HEK293 (cell line): ENCODE results near the gene CDHR5.

Experiments
- CTCF ChIA-PET: fragments of 350-600 bp; formaldehyde crosslinking; extraction: SDS; loops from one replicate; lab custom pipeline; 2021; ENCODE audit warnings: antibody characterized with exemption; lab: Yijun Ruan, JAX
- POLR2A ChIA-PET: fragments of 300-600 bp; formaldehyde crosslinking; extraction: SDS; loops from one replicate; lab custom pipeline; 2020; ENCODE audit warnings: antibody characterized with exemption, inconsistent platforms; lab: Yijun Ruan, JAX
- H3K27ac ChIP-seq: fragments of 200-500 bp; sonication (Bioruptor generic); 2 replicates; pipeline ENCODE4 v1.5.1; 2014; ENCODE audit warnings: low read depth, low read length, control low read depth, inconsistent platforms; ENCODE audit errors: extremely low read depth
- H3K36me3 ChIP-seq, 2 experiments: fragments of 200-500 bp in 1 of 2; sonication (Bioruptor generic) in 1 of 2; 1 replicate in 1 of 2; 2 replicates in 1 of 2; pipeline ENCODE4 v1.5.1; 2014 to 2017; ENCODE audit warnings: inconsistent platforms in 2 of 2, low read length in 2 of 2; ENCODE audit not compliant: control insufficient read depth in 2 of 2, insufficient read depth in 1 of 2
- H3K4me1 ChIP-seq: fragments of 200-500 bp; sonication (Bioruptor generic); 2 replicates; pipeline ENCODE4 v1.5.1; 2014; ENCODE audit warnings: mild to moderate bottlenecking, low read length, inconsistent platforms; ENCODE audit not compliant: control insufficient read depth, insufficient read depth
- H3K4me3 ChIP-seq: 2 replicates; pipeline ENCODE4 v1.5.1; 2011; ENCODE audit warnings: low read depth, mild to moderate bottlenecking, control low read depth, low read length, moderate library complexity
- H3K9me3 ChIP-seq: fragments of 200-500 bp; sonication (Bioruptor generic); 2 replicates; pipeline ENCODE4 v1.5.1; 2014; ENCODE audit warnings: low read depth, low read length, inconsistent platforms; ENCODE audit not compliant: control insufficient read depth, insufficient read depth
- EGR2 ChIP-seq: fragments of 450-650 bp; formaldehyde crosslinking; IDR thresholded peaks from 2 replicates; pipeline ENCODE4 v1.5.1; 2016; ENCODE audit warnings: low read depth, missing biosample characterization, missing genetic modification characterization
- PRDM1 ChIP-seq: fragments of 450-650 bp; formaldehyde crosslinking; IDR thresholded peaks from 2 replicates; pipeline ENCODE4; 2016; ENCODE audit warnings: missing biosample characterization, missing genetic modification characterization
- ZBTB21 ChIP-seq: fragments of 450-650 bp; formaldehyde crosslinking; IDR thresholded peaks from 2 replicates; pipeline ENCODE4 v1.5.1; 2017; ENCODE audit warnings: missing biosample characterization, missing genetic modification characterization
- ZBTB8A ChIP-seq: fragments of 450-650 bp; formaldehyde crosslinking; IDR thresholded peaks from 2 replicates; pipeline ENCODE4 v1.5.1; 2016; ENCODE audit warnings: missing biosample characterization, missing genetic modification characterization
- ZFHX2 ChIP-seq: fragments of 450-650 bp; formaldehyde crosslinking; conservative IDR thresholded peaks from 2 replicates; pipeline ENCODE4 v1.5.1; 2016; ENCODE audit warnings: missing biosample characterization, missing genetic modification characterization
- ZNF335 ChIP-seq: fragments of 450-650 bp; formaldehyde crosslinking; conservative IDR thresholded peaks from 2 replicates; pipeline ENCODE4 v1.5.1; 2016; ENCODE audit warnings: missing biosample characterization, missing genetic modification characterization
- ZNF560 ChIP-seq: fragments of 450-650 bp; formaldehyde crosslinking; IDR thresholded peaks from 2 replicates; pipeline ENCODE4 v1.5.1; 2017; ENCODE audit warnings: missing biosample characterization, missing genetic modification characterization, borderline replicate concordance
- ZNF792 ChIP-seq: fragments of 450-650 bp; formaldehyde crosslinking; IDR thresholded peaks from 2 replicates; pipeline ENCODE4 v1.5.1; 2016; ENCODE audit warnings: missing biosample characterization, missing genetic modification characterization
- TF ChIP-seq, protein P1 (sequence below): fragments of 450-650 bp; formaldehyde crosslinking; IDR thresholded peaks from 2 replicates; pipeline ENCODE4 v1.5.1; 2016; ENCODE audit warnings: missing biosample characterization, missing genetic modification characterization
- TF ChIP-seq, protein P2 (sequence below): fragments of 450-650 bp; formaldehyde crosslinking; IDR thresholded peaks from 2 replicates; pipeline ENCODE4 v1.5.1; 2017; ENCODE audit warnings: missing biosample characterization, missing genetic modification characterization
- TF ChIP-seq, protein P3 (sequence below): fragments of 450-650 bp; formaldehyde crosslinking; IDR thresholded peaks from 2 replicates; pipeline ENCODE4 v1.5.1; 2016; ENCODE audit warnings: missing biosample characterization, missing genetic modification characterization
- TF ChIP-seq, protein P4 (sequence below): fragments of 450-650 bp; formaldehyde crosslinking; IDR thresholded peaks from 2 replicates; pipeline ENCODE4 v1.5.1; 2016; ENCODE audit warnings: missing biosample characterization, missing genetic modification characterization
- TF ChIP-seq, protein P5 (sequence below): fragments of 450-650 bp; formaldehyde crosslinking; IDR thresholded peaks from 2 replicates; pipeline ENCODE4 v1.5.1; 2017; ENCODE audit warnings: missing biosample characterization, missing genetic modification characterization
- TF ChIP-seq, protein P6 (sequence below): fragments of 450-650 bp; formaldehyde crosslinking; IDR thresholded peaks from 2 replicates; pipeline ENCODE4 v1.5.1; 2016; ENCODE audit warnings: missing biosample characterization, missing genetic modification characterization

Gene CDHR5

DNA sequence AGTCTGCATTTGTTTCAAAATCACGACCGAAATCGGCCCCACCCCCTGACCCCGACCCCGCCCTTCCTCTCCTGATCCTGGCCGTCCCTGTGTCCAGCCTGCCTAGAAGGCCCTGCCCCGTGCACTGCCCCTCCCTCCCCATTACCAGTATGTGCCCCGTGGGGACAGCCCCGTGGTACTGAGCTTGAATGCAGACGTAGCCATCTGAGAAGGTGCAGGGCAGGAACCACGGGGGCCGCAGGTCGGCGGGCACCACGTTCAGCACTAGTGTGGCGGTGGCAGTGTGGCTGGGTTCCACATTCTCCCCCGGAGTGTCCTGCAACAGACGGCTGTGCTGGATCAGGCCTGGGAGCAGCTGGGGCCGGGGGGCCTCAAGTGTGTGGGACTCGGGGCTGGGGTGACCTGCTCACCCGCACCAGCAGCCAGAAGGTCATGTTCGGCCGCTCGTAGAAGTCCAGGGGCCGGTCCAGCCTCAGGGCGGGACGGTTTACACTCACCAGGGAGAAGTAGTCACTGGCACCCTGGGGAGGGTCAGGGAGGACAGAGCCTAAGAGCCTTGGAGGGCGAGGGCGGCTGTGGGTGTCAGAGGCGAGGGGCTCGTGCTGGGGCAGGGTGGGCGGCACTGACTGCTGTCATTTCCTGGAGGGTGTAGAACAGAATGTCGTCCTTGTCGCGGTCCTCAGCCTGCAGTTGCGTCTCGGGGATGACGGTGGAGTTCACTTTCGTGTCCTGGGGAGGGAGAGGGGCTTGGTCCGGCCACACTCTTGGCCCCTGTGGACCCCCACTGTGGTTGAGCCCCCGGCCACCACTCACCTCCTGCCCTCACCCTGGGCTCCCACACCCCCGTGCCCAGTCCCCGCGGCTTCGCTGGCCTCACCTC is 3.6 kb downstream of the CDHR5 start:
- TF ChIP-seq EGR2 (tag by site-specific recombination): peak; percentile 45
- no peak for TF ChIP-seq ZNF560 (tag by site-specific recombination)
- peak; percentile 52 for TF ChIP-seq ZFHX2 (tag by site-specific recombination)
- TF ChIP-seq PRDM1: no peak
- TF ChIP-seq, protein P1, sequence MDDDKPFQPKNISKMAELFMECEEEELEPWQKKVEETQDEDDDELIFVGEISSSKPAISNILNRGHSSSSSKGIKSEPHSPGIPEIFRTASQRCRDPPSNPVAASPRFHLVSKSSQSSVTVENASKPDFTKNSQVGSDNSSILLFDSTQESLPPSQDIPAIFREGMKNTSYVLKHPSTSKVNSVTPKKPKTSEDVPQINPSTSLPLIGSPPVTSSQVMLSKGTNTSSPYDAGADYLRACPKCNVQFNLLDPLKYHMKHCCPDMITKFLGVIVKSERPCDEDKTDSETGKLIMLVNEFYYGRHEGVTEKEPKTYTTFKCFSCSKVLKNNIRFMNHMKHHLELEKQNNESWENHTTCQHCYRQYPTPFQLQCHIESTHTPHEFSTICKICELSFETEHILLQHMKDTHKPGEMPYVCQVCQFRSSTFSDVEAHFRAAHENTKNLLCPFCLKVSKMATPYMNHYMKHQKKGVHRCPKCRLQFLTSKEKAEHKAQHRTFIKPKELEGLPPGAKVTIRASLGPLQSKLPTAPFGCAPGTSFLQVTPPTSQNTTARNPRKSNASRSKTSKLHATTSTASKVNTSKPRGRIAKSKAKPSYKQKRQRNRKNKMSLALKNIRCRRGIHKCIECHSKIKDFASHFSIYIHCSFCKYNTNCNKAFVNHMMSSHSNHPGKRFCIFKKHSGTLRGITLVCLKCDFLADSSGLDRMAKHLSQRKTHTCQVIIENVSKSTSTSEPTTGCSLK: no peak
- TF ChIP-seq, protein P2, sequence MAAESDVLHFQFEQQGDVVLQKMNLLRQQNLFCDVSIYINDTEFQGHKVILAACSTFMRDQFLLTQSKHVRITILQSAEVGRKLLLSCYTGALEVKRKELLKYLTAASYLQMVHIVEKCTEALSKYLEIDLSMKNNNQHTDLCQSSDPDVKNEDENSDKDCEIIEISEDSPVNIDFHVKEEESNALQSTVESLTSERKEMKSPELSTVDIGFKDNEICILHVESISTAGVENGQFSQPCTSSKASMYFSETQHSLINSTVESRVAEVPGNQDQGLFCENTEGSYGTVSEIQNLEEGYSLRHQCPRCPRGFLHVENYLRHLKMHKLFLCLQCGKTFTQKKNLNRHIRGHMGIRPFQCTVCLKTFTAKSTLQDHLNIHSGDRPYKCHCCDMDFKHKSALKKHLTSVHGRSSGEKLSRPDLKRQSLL (tag by site-specific recombination): no peak
- no peak for TF ChIP-seq ZBTB8A (tag by site-specific recombination)
- Histone ChIP-seq H3K4me1 (no peaks in the 10 kb centered on the region), H3K9me3 (no peaks in the 10 kb centered on the region), H3K4me3 (no peak overlapping the region), H3K36me3 (peaks cover 0 to 13% of the 10 kb centered on the region in 2 experiments; a peak in 1 of 3 replicates), H3K27ac (no peak overlapping the region)
- CTCF ChIA-PET: no interaction called here
- POLR2A ChIA-PET: no interaction called here

DNA sequence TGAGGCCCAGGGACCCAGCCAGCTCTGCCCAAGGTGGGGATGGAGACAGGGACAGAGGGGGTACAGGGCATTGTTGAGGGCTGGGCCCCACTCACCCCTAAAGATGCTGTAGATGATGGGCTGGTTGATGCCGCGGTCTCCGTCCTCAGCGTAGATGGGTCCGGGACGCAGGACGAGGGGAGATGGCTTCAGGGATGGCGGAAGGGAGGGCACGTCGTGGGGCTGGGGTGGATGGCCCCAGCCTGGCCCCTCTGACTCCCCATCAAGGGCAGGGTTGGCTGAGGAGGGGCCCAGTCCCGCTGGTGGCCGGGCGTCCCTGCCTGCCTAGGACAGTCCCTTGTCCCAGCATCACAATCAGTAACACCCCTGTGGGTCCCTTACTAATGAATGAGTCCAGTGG is 4.6 kb downstream of the CDHR5 start:
- H3K4me3 ChIP-seq: no peak overlapping the region
- H3K36me3 ChIP-seq: peaks cover 0 to 13% of the 10 kb centered on the region in 2 experiments; a peak in 1 of 3 replicates
- no peaks in the 10 kb centered on the region for H3K4me1 ChIP-seq
- ChIA-PET CTCF (no interaction called here), POLR2A (no interaction called here)
- TF ChIP-seq, protein P3, sequence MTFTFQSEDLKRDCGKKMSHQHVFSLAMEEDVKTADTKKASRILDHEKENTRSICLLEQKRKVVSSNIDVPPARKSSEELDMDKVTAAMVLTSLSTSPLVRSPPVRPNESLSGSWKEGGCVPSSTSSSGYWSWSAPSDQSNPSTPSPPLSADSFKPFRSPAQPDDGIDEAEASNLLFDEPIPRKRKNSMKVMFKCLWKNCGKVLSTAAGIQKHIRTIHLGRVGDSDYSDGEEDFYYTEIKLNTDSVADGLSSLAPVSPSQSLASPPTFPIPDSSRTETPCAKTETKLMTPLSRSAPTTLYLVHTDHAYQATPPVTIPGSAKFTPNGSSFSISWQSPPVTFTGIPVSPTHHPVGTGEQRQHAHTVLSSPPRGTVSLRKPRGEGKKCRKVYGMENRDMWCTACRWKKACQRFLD (tag by site-specific recombination): no peak
- TF ChIP-seq ZNF335 (tag by site-specific recombination): no peak
- TF ChIP-seq, protein P4, sequence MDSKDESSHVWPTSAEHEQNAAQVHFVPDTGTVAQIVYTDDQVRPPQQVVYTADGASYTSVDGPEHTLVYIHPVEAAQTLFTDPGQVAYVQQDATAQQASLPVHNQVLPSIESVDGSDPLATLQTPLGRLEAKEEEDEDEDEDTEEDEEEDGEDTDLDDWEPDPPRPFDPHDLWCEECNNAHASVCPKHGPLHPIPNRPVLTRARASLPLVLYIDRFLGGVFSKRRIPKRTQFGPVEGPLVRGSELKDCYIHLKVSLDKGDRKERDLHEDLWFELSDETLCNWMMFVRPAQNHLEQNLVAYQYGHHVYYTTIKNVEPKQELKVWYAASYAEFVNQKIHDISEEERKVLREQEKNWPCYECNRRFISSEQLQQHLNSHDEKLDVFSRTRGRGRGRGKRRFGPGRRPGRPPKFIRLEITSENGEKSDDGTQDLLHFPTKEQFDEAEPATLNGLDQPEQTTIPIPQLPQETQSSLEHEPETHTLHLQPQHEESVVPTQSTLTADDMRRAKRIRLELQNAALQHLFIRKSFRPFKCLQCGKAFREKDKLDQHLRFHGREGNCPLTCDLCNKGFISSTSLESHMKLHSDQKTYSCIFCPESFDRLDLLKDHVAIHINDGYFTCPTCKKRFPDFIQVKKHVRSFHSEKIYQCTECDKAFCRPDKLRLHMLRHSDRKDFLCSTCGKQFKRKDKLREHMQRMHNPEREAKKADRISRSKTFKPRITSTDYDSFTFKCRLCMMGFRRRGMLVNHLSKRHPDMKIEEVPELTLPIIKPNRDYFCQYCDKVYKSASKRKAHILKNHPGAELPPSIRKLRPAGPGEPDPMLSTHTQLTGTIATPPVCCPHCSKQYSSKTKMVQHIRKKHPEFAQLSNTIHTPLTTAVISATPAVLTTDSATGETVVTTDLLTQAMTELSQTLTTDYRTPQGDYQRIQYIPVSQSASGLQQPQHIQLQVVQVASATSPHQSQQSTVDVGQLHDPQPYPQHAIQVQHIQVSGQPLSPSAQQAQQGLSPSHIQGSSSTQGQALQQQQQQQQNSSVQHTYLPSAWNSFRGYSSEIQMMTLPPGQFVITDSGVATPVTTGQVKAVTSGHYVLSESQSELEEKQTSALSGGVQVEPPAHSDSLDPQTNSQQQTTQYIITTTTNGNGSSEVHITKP (tag by site-specific recombination): peak; percentile 76
- TF ChIP-seq, protein P5, sequence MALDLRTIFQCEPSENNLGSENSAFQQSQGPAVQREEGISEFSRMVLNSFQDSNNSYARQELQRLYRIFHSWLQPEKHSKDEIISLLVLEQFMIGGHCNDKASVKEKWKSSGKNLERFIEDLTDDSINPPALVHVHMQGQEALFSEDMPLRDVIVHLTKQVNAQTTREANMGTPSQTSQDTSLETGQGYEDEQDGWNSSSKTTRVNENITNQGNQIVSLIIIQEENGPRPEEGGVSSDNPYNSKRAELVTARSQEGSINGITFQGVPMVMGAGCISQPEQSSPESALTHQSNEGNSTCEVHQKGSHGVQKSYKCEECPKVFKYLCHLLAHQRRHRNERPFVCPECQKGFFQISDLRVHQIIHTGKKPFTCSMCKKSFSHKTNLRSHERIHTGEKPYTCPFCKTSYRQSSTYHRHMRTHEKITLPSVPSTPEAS (tag by site-specific recombination): no peak
- no peak for TF ChIP-seq ZBTB21
- TF ChIP-seq ZBTB8A (tag by site-specific recombination): no peak
- TF ChIP-seq, protein P6, sequence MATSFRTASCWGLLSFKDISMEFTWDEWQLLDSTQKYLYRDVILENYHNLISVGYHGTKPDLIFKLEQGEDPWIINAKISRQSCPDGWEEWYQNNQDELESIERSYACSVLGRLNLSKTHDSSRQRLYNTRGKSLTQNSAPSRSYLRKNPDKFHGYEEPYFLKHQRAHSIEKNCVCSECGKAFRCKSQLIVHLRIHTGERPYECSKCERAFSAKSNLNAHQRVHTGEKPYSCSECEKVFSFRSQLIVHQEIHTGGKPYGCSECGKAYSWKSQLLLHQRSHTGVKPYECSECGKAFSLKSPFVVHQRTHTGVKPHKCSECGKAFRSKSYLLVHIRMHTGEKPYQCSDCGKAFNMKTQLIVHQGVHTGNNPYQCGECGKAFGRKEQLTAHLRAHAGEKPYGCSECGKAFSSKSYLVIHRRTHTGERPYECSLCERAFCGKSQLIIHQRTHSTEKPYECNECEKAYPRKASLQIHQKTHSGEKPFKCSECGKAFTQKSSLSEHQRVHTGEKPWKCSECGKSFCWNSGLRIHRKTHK (tag by site-specific recombination): no peak
- no peak for TF ChIP-seq ZNF792 (tag by site-specific recombination)
- no peak overlapping the region for H3K27ac ChIP-seq
- no peaks in the 10 kb centered on the region for H3K9me3 ChIP-seq
